Right lobe of liver (tissue), 6 donors: Measurements from ENCODE around the gene KLHL21. TPM values are rescaled to one million over a fixed set of nuclear protein-coding genes. Genes with fewer than 3 reads are reported as not detected.
"Not testable (repeated sequence)": the region's sequence is repeated elsewhere in the genome, so short reads cannot be mapped to it uniquely, and the experiment has no call there.

Source experiments
- ATAC-seq, 4 donors: fragments of 200-7000 bp; cut with Tn5 transposase; one replicate each; pipeline ENCODE4 v1.9.1; 2020; ENCODE audit warnings: mild to moderate bottlenecking in 4 of 4, moderate library complexity in 4 of 4
- DNase-seq, 3 donors: peaks; one replicate each; pipeline ENCODE4 v3.0.0-alpha.2; 2020
- H3K27ac ChIP-seq, 3 donors: fragments of 200-600 bp; one replicate each; pipeline ENCODE4 v1.8.0; 2022
- H3K27me3 ChIP-seq, 2 donors: fragments of 200-600 bp; one replicate each; pipeline ENCODE4 v1.8.0; 2022
- H3K36me3 ChIP-seq, 4 donors: fragments of 200-600 bp; sonication (generic) in 1 of 4; one replicate each; pipeline versions ENCODE4 v1.5.1 to v1.8.0; 2017 to 2022; ENCODE audit warnings: control low read depth in 1 of 4
- H3K4me1 ChIP-seq, 4 donors: fragments of 200-600 bp; sonication (generic) in 1 of 4; one replicate each; pipeline versions ENCODE4 v1.5.1 to v1.8.0; 2017 to 2022; ENCODE audit warnings: control low read depth in 1 of 4
- H3K4me3 ChIP-seq, 3 donors: fragments of 200-600 bp; one replicate each; pipeline ENCODE4 v1.8.0; 2022
- H3K9me3 ChIP-seq, 4 donors: fragments of 200-600 bp; sonication (generic) in 1 of 4; one replicate each; pipeline versions ENCODE4 v1.5.1 to v1.8.0; 2017 to 2022; ENCODE audit warnings: control low read depth in 1 of 4
- CTCF ChIP-seq, 4 donors: fragments of 200-600 bp in 3 of 4; fragments of 450-650 bp in 1 of 4; IDR thresholded peaks; one replicate each; pipeline versions ENCODE4 v1.5.1 to v1.8.0; 2016 to 2022; ENCODE audit warnings: antibody characterized with exemption in 4 of 4, mild to moderate bottlenecking in 2 of 4
- POLR2A ChIP-seq: fragments of 450-650 bp; IDR thresholded peaks from one replicate; pipeline ENCODE4 v1.6.1; 2017; ENCODE audit warnings: antibody characterized with exemption, mild to moderate bottlenecking
- WGBS: methylation state at CpG from one replicate; pipeline ENCODE4 v1.1.6; 2018; ENCODE audit warnings: low coverage, low lambda C conversion rate; ENCODE audit not compliant: insufficient coverage; ENCODE audit errors: missing lambda C conversion rate; 5-methylcytosine and 5-hydroxymethylcytosine counted together
- intact Hi-C, 2 donors: fragments of 100-400 bp; cut with DNase I; formaldehyde crosslinking; loops; one replicate each; pipeline versions ENCODE4 v1.11.2 to v1.14.1; 2022
- total RNA-seq, 6 experiments: library from RNA; depleted of rRNA in 2 of 6; stranded (reverse); fragments of >200 nt in 2 of 6; fragmentation: NEBNext Ultra II Directional in 3 of 6; extraction: Animal tissue kit (Norgen Biotek cat#: 25700) in 3 of 6; gene quantifications; one replicate each; pipeline versions ENCODE4 v1.1.0 to v1.2.4, GENCODE V29; 2016 to 2023
- donor health status: DM: no; HTN: yes; CAD: no.
- donor health status: DM: no; HTN: no; CAD: no.
- donor health status: DM: no; HTN: no; CAD: no.
- donor health status: DM: no; HTN: yes; CAD: no.
- donor health status: DM: no; HTN: yes; CAD: no.

Gene KLHL21
- total RNA-seq, 6 experiments from 2014 or later = 12.1 to 24.6 (median 20.0) TPM

DNA sequence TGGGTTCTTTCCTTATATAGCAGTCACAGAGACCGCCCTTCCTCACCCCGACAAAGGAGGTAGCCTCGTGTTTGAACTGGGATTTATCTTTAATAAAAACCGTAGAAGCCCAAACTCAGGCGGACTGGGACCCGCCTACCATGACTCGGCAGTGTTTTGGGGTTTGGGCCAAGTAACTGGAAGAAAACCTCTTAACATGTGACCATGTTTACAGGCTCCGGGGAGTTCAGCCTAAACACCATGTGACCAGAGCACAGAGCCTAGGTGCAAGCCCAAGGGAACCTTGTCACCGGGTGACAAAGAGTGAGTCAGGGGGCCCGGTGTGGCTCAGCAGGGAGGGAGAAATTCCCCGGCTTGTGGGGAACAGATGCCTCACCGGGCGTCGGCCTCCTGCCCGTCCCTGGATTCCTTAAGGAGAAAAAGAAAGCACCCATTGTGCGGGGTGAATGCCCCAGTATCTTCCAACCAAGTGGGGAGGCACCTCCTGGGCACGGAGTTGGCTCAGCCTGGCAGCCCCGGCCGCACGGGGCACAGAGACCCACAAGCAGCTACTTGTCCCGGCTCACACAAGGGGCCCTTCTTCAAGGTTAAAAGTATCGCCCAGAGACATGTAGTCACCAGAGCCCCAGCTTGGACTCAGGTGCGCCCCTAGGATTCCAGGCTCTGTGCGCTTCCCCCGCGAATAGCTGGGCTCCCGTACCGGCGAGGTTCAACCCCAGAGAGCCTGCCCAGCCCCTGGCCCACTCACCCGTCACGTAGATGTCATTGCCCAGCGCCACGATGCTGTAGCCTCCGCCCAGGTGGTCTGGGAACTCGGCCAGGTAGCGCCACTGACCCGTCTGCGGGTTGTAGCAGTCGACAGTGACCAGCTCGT lies 1.4 kb downstream of the KLHL21 start:
- Histone ChIP-seq H3K4me3 (peak overlapping the region; percentile 86 to 98 (median 92)), H3K36me3 (peaks cover 0 to 32% (median 13%) of the 10 kb centered on the region in 4 donors), H3K9me3 (no peaks in the 10 kb centered on the region), H3K4me1 (peaks cover 0 to 70% (median 22%) of the 10 kb centered on the region in 4 donors), H3K27me3 (no peaks in the 10 kb centered on the region), H3K27ac (peak overlapping the region; percentile 96 to 98 (median 98))
- ATAC-seq (peak; percentile 54 to 71 (median 64)), DNase-seq (peak; percentile 83 to 92 (median 89))
- intact Hi-C loops = no loop called here
- WGBS = 0% methylated on average over 8 of the region's 40 CpGs
- no peak for TF ChIP-seq CTCF (IDR thresholded peaks at IDR 0.05)
- peak; percentile 65 for TF ChIP-seq POLR2A

GRCh38 chr1:6600410-6601048 lies 2.1 kb downstream of the KLHL21 start:
- 6% methylated on average over 6 of the region's 10 CpGs for WGBS
- Histone ChIP-seq H3K27ac (peak overlapping the region; percentile 96 to 98 (median 98)), H3K36me3 (peaks cover 0 to 39% (median 21%) of the 10 kb centered on the region in 4 donors), H3K4me3 (peak overlapping the region; percentile 86 to 98 (median 92)), H3K9me3 (no peaks in the 10 kb centered on the region), H3K27me3 (no peaks in the 10 kb centered on the region), H3K4me1 (peaks cover 0 to 64% (median 22%) of the 10 kb centered on the region in 4 donors)
- intact Hi-C loops = no loop called here
- DNase-seq = peak in 1 of 3 donors; percentile 57
- TF ChIP-seq POLR2A = no peak
- TF ChIP-seq CTCF (IDR thresholded peaks at IDR 0.05) = no peak
- no peak for ATAC-seq

GRCh38 chr1:6599991-6600390 lies 2.7 kb downstream of the KLHL21 start:
- Histone ChIP-seq H3K4me3 (peak overlapping the region; percentile 86 to 98 (median 92)), H3K27ac (peak overlapping the region; percentile 96 to 98 (median 98)), H3K4me1 (peaks cover 0 to 59% (median 19%) of the 10 kb centered on the region in 4 donors), H3K36me3 (peaks cover 0 to 45% (median 26%) of the 10 kb centered on the region in 4 donors)
- intact Hi-C loops, ATAC-seq, H3K9me3 ChIP-seq, H3K27me3 ChIP-seq, DNase-seq: not testable (repeated sequence)
- WGBS = 27% methylated on average over 7 of the region's 8 CpGs

DNA sequence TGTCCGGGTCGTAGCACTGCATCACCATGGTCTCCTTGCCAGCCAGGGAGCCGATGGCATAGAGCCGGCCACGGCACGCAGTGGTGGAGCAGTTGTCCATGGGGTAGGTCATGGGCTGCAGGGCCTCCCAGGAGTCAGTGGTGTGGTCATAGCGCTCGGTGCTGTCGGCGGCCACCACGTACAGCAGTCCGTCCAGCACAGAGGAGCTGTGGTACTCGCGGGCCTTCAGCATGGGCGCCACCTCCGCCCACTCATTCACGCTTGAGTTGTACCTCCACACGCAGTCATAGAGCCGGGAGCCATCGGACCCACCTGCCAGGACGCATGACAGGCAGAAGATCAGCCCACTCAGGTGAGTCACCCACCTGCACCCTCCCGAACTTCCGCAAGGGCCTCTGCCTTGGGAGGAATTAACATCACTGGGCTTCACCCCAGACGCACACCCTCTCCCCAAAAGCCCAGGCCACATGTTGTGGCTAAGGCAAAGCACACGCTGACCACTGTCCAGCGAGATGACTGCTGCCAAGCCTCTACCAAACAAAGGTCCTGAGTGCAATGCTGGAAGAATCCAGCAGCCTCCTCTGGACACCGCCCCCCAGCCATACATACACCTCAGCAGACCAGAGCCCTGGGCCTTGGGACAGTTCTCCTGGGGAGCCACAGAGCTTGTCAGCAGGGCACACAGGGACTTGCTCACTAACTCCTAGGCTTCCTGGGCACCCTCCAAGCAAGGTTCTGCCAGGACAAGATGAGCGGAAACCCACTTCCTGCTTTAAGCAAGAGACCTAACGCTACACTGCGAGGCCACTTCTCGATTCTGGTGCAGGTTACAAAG lies 3.3 kb downstream of the KLHL21 start:
- peaks cover 0 to 51% (median 29%) of the 10 kb centered on the region in 4 donors for H3K36me3 ChIP-seq
- H3K27ac ChIP-seq = peak overlapping the region; percentile 96 to 98 (median 98)
- 43% methylated on average over 12 of the region's 31 CpGs for WGBS
- H3K9me3 ChIP-seq = no peaks in the 10 kb centered on the region
- ATAC-seq (no peak), DNase-seq (peak in 2 of 3 donors; percentile 42 to 61)
- intact Hi-C loops = no loop called here
- no peaks in the 10 kb centered on the region for H3K27me3 ChIP-seq
- H3K4me1 ChIP-seq = peaks cover 0 to 53% (median 13%) of the 10 kb centered on the region in 4 donors
- TF ChIP-seq POLR2A (no peak), CTCF (IDR thresholded peaks at IDR 0.05) (no peak)
- peak overlapping the region; percentile 86 to 98 (median 92) for H3K4me3 ChIP-seq
